Adrenal gland (tissue), 12 donors: ENCODE measurements around the gene RIPOR3. TPM values are rescaled to one million over a fixed set of nuclear protein-coding genes. Genes with fewer than 3 reads are reported as not detected.

ENCODE experiments used
- DNase-seq, 7 donors: peaks; one replicate each; pipeline ENCODE4 v3.0.0-alpha.2; 2019 to 2020
- H3K27ac ChIP-seq, 5 donors: fragments of 200-600 bp; sonication (generic) in 4 of 5; 1 replicate in 3 of 5; 2 replicates in 2 of 5; pipeline versions ENCODE4 v1.5.1 to v1.8.0; 2016 to 2020; ENCODE audit warnings: mild to moderate bottlenecking in 1 of 5
- H3K27me3 ChIP-seq: fragments of 200-600 bp; 2 replicates; pipeline ENCODE4 v1.8.0; 2021
- H3K36me3 ChIP-seq, 2 donors: fragments of 200-600 bp; replicated peaks in 1 of 2; 1 replicate in 1 of 2; 2 replicates in 1 of 2; pipeline versions ENCODE4 v1.5.1 to v1.8.0; 2018 to 2022
- H3K4me1 ChIP-seq, 2 donors: fragments of 200-600 bp; replicated peaks in 1 of 2; 1 replicate in 1 of 2; 2 replicates in 1 of 2; pipeline versions ENCODE4 v1.5.1 to v1.8.0; 2018 to 2021
- H3K4me3 ChIP-seq, 4 donors: fragments of 200-600 bp; sonication (generic) in 3 of 4; one replicate each; pipeline ENCODE4 v1.5.1; 2016 to 2018
- H3K9me3 ChIP-seq, 3 donors: fragments of 200-600 bp; sonication (generic) in 1 of 3; replicated peaks in 1 of 3; 1 replicate in 2 of 3; 2 replicates in 1 of 3; pipeline versions ENCODE4 v1.5.1 to v1.8.0; 2016 to 2021
- POLR2A ChIP-seq, 2 donors: fragments of 450-650 bp; IDR thresholded peaks; one replicate each; pipeline ENCODE4 v1.6.1; 2017; ENCODE audit warnings: antibody characterized with exemption in 2 of 2, mild to moderate bottlenecking in 2 of 2, moderate library complexity in 1 of 2
- WGBS, 4 donors: extraction: QIAGEN DNeasy Blood & Tissue Kit in 2 of 4; methylation state at CpG; one replicate each; pipeline versions ENCODE4 v1.1.5 to v1.1.7; 2013 to 2017; 5-methylcytosine and 5-hydroxymethylcytosine counted together
- intact Hi-C, 2 donors: fragments of 100-400 bp; cut with DNase I; formaldehyde crosslinking; loops; one replicate each; pipeline versions ENCODE4 v1.14.1 to v1.15.0; 2022 to 2023
- polyA plus RNA-seq, 3 donors: library from polyadenylated mRNA; stranded (reverse); fragments of 200-250 nt in 2 of 3; fragments of 350-450 nt in 1 of 3; fragmentation: Illumina TruSeq in 1 of 3; extraction: RNeasy Lipid Tissue Mini Kit (QIAGEN cat#74804) in 1 of 3; gene quantifications; one replicate each; pipeline ENCODE4 v1.2.3, GENCODE V29; 2013 to 2014
- total RNA-seq, 9 donors: library from RNA; depleted of rRNA in 4 of 9; stranded (reverse); fragments of >200 nt in 4 of 9; fragments of 120-200 nt in 1 of 9; fragmentation: NEBNext Ultra II Directional in 1 of 9; extraction: Animal tissue kit (Norgen Biotek cat#: 25700) in 1 of 9; gene quantifications; one replicate each; pipeline versions ENCODE4 v1.1.0 to v1.2.4, GENCODE V29; 2013 to 2023
- TF ChIP-seq, protein P1 (sequence below), 6 experiments: fragments of 450-650 bp in 4 of 6; fragments of 200-600 bp in 2 of 6; sonication (generic) in 1 of 6; IDR thresholded peaks; 1 replicate in 5 of 6; 2 replicates in 1 of 6; pipeline versions ENCODE4 v1.5.1 to v1.8.0; 2016 to 2021; ENCODE audit warnings: antibody characterized with exemption in 6 of 6, mild to moderate bottlenecking in 2 of 6, moderate library complexity in 1 of 6
- donor health status: healthy with polysubstance abuse.
- donor health status: Bipolar disorder and iron deficiency.
- donor health status: DM: yes; HTN: yes; CAD: no.
- donor health status: DM: no; HTN: no; CAD: no.
- donor health status: DM: no; HTN: no; CAD: no.
- donor health status: DM: yes; HTN: yes; CAD: no.

The RIPOR3 gene
- total and polyA plus RNA-seq, 12 donors = 3.4 to 135 (median 23.7) TPM

DNA sequence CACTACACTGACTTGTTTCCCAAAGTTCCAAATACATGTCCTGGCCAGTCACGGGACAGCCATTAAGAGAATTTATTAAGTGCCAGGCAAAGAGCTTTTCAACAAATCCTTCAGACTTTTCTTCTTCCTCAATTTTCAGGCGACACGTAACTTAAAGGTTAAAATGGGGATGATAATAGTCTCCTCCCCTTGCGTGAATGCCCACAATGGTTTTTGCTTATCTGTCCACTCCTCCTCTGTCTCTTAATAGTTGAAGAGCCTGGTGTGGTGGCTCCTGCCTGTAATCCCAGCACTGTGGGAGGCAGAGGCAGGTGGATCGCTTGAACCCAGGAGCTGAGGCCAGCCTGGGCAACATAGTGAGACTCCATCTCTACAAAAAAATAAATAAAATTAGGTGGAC lies 28.7 kb upstream of the RIPOR3 start:
- WGBS, 4 donors = 82 to 91% (median 87%) methylated on average over 5 of the region's 5 CpGs
- no peak for TF ChIP-seq POLR2A (IDR thresholded peaks at IDR 0.05)
- TF ChIP-seq, protein P1, sequence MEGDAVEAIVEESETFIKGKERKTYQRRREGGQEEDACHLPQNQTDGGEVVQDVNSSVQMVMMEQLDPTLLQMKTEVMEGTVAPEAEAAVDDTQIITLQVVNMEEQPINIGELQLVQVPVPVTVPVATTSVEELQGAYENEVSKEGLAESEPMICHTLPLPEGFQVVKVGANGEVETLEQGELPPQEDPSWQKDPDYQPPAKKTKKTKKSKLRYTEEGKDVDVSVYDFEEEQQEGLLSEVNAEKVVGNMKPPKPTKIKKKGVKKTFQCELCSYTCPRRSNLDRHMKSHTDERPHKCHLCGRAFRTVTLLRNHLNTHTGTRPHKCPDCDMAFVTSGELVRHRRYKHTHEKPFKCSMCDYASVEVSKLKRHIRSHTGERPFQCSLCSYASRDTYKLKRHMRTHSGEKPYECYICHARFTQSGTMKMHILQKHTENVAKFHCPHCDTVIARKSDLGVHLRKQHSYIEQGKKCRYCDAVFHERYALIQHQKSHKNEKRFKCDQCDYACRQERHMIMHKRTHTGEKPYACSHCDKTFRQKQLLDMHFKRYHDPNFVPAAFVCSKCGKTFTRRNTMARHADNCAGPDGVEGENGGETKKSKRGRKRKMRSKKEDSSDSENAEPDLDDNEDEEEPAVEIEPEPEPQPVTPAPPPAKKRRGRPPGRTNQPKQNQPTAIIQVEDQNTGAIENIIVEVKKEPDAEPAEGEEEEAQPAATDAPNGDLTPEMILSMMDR (IDR thresholded peaks at IDR 0.05) = no peak
- Histone ChIP-seq H3K4me3 (no peak overlapping the region), H3K36me3 (no peaks in the 10 kb centered on the region), H3K27ac (no peak overlapping the region), H3K9me3 (no peaks in the 10 kb centered on the region), H3K4me1 (peaks cover 6 to 7% of the 10 kb centered on the region in 2 donors), H3K27me3 (no peaks in the 10 kb centered on the region)
- DNase-seq = no peak
- intact Hi-C loops = no loop called here

DNA sequence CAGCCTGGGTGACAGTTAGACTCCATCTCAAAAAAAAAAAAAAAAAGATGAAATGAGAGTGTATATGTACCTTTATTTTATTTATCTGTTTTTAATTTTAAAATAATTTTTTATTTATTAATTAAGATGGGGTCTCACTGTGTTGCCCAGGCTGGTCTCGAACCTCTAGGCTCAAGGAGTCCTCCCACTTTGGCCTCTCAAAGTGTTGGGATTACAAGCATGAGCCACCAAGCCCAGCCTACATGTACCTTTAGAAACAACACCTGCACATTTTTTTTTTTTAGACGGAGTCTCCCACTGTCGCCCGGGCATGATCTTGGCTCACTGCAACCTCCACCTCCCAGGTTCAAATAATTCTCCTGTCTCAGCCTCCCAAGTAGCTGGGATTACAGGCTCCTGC lies 28.0 kb upstream of the RIPOR3 start:
- intact Hi-C loops = loop anchor here in 1 of 2 donors (10.0 kb wide), 1 partner anchor 95 kb away; no protein-coding TSS in a partner anchor
- H3K4me3 ChIP-seq = no peak overlapping the region
- DNase-seq = no peak
- WGBS, 4 donors = 90 to 98% (median 94%) methylated on average over 4 of the region's 4 CpGs
- TF ChIP-seq, protein P1 (IDR thresholded peaks at IDR 0.05) = no peak
- no peak for TF ChIP-seq POLR2A (IDR thresholded peaks at IDR 0.05)
- no peaks in the 10 kb centered on the region for H3K27me3 ChIP-seq
- H3K9me3 ChIP-seq = no peaks in the 10 kb centered on the region
- no peak overlapping the region for H3K27ac ChIP-seq
- H3K4me1 ChIP-seq = peaks cover 0 to under 1% of the 10 kb centered on the region in 2 donors
- H3K36me3 ChIP-seq = no peaks in the 10 kb centered on the region

DNA sequence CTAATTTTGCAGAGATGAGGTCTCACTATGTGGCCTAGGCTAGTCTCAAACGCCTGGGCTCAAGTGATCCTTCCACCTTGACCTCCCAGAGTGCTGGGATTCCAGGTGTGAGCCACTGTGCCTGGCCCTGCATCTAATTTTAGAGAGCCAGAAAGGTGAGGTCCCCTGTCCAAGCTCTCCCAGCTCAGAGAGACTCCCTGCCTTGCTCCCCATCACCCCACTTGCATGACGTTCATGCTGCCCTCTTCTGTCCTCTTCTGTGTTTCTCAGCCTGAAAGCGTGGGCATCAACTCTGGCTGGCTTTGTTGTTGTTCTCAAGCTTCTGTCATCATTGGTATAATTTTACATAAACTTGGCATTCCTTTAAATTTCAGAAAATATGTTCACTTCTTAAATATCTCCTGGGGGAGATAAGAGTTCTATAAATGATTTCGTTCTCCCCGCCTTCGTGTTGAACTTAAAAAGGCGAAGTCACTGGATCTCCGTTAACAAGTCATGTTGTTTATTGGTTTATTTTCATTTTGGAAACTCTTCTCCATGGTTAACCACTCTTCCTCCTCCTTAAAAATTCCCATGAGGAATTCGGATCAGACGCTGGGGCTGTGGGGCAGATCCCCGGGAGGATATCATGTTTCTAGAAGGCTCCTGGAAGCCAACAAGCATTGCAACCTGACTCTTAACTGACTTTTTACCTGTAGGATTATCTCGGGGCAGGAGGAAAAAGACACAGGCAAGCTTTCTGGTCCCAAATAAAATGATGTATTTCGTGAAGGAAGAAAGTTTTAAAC lies 26.8 kb upstream of the RIPOR3 start:
- no peak overlapping the region for H3K4me3 ChIP-seq
- WGBS, 4 donors = 58 to 70% (median 68%) methylated on average over 12 to 13 of the region's 13 CpGs
- H3K9me3 ChIP-seq = no peaks in the 10 kb centered on the region
- intact Hi-C loops = loop anchor here in 1 of 2 donors (10.0 kb wide), 1 partner anchor 93 kb away; no protein-coding TSS in a partner anchor
- no peak overlapping the region for H3K27ac ChIP-seq
- no peaks in the 10 kb centered on the region for H3K36me3 ChIP-seq
- no peak for DNase-seq
- peaks cover 0 to 8% of the 10 kb centered on the region in 2 donors for H3K4me1 ChIP-seq
- no peaks in the 10 kb centered on the region for H3K27me3 ChIP-seq
- TF ChIP-seq, protein P1 (IDR thresholded peaks at IDR 0.05) = no peak
- TF ChIP-seq POLR2A (IDR thresholded peaks at IDR 0.05) = no peak

DNA sequence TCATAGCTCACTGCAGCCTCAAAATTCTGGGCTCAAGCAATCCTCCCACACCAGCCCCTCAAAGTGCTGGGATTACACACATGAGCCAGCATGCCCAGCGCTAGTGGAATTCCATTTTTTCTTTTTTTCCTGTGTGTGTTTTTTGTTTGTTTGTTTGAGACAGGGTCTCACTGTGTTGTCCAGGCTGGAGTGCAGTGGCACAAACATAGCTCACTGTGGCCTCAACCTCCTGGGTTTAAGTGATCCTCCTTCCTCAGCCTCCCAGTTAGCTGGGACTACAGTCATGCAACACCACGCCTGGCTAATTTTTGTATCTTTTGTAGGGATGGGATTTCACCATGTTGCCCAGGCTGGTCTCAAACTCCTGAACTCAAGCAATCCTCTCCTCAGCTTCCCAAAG lies 26.0 kb upstream of the RIPOR3 start:
- TF ChIP-seq, protein P1 (IDR thresholded peaks at IDR 0.05) = no peak
- TF ChIP-seq POLR2A (IDR thresholded peaks at IDR 0.05) = no peak
- no peak overlapping the region for H3K4me3 ChIP-seq
- H3K4me1 ChIP-seq = peaks cover 0 to 11% of the 10 kb centered on the region in 2 donors
- no peaks in the 10 kb centered on the region for H3K36me3 ChIP-seq
- H3K9me3 ChIP-seq = no peaks in the 10 kb centered on the region
- no peak overlapping the region for H3K27ac ChIP-seq
- H3K27me3 ChIP-seq = no peaks in the 10 kb centered on the region
- WGBS, 4 donors = 62 to 90% (median 77%) methylated on average over 2 of the region's 2 CpGs
- intact Hi-C loops = loop anchor here in 1 of 2 donors (10.0 kb wide), 1 partner anchor 93 kb away; no protein-coding TSS in a partner anchor
- DNase-seq = no peak
